Measurements from ENCODE around the gene TNIK. TPM values are rescaled to one million over a fixed set of nuclear protein-coding genes. Genes with fewer than 3 reads are reported as not detected.
A peak's percentile ranks its signal among the peaks of the same experiment; 100 is the strongest.

The TNIK gene
- total RNA-seq, 1 donor from 2014 or later = 33.9 TPM

GRCh38 chr3:171229173-171229572, 231.0 kb downstream of the TNIK start:
- DNase-seq (ENCODE audit: low spot score) = no peak

DNA sequence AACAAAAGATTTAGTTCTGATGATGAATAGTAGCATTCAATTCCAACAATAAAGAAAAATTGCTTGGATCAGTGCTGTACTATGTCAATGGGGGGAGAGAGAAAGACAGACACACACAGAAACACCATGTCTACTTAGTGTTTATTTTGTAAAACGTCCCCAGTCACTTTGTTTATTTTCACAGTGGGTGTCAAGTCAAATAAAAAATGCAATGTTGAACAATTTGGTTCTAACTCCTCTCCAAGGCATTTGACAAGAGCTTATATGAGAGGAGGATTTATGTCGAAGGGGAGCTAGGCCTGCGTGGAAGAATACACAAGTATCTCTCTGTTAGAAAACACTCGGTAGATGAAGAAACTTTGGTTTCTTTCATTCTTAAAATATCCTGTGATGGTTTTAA, 232.0 kb downstream of the TNIK start:
- no peak for DNase-seq (ENCODE audit: low spot score)

DNA sequence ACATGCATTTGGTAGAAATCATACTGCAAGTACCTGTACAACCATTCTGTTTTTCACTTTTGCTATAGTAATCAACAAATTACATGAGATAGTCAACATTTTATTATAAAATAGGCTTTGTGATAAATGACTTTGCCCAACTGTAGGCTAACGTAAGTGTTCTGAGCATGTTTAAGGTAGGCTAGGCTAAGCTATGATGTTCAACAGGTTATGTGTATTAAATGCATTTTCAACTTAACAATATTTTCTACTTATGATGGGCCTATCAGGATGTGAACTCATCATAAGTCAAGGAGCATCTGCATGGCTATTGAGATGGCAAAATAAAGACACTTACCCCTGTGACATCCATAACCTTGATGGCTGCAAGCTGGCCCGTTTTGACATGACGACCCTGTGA, 232.4 kb downstream of the TNIK start:
- no peak for DNase-seq (ENCODE audit: low spot score)

GRCh38 chr3:171227359-171227758, 232.8 kb downstream of the TNIK start:
- no peak for DNase-seq (ENCODE audit: low spot score)

- DNase-seq (ENCODE audit: low spot score) = no peak
Observed at GRCh38 chr3:171226794-171227193, 233.4 kb downstream of the TNIK start.

- DNase-seq (ENCODE audit: low spot score) = no peak
Observed at GRCh38 chr3:171225708-171226107, 234.5 kb downstream of the TNIK start.

DNA sequence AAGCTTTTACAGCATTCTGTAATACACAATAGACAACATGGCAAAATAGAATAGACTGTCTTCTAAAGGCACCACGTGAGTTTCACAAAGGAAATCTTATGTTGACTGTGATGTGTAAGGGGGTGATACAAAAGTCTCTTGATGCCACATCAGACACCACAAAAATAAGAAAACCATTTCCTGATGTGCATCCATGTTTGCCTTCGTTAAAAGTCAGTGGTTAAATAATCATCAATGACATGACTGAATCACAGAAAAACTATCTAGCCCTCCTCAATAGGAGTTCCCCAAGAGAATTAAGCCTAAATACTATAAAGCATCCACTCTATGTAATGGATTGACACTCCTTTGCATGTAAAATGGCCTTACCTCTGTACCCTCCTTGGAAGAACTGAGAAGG, 235.0 kb downstream of the TNIK start:
- DNase-seq (ENCODE audit: low spot score) = no peak

- DNase-seq (ENCODE audit: low spot score) = no peak
Observed at GRCh38 chr3:171223396-171223795, 236.8 kb downstream of the TNIK start.

GRCh38 chr3:171222995-171223394, 237.2 kb downstream of the TNIK start:
- DNase-seq (ENCODE audit: low spot score) = peak; percentile 26

- no peak for DNase-seq (ENCODE audit: low spot score)
Observed at GRCh38 chr3:171221597-171221996, 238.6 kb downstream of the TNIK start.

DNA sequence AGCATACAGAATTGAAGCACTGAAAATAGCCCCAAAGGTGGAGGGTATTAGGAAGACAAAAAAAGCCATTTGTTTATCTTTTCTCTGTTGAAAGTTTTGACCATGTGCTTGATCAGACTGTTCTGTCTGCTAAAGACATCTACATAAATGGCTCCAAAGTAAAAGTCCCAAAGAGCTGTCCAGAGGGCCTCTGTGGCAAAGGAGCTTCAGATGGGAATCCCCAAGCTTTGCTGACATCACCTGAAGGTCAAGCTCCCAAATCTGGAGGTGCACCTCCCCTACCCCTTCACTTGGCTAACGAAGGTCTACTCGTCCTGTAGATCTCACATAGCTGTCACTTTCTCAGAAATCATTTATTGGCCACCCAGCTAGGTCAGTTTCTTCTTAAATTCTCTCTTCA, 239.1 kb downstream of the TNIK start:
- DNase-seq (ENCODE audit: low spot score) = no peak

DNA sequence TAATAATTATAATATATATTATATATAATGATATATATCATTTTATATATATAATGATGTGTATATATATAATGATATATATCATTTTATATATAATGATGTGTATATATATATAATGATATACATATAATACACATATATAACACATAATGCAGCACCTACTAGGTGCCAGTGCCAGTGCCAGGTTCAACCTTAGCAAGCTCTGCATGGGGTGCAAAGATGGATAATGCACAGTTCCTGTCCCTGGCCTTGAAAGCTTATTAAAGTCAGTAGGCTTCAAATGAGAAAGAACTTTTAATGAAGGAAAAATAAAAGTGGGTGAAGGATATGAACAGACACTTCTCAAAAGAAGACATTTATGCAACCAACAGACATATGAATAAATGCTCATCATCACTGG, 240.9 kb downstream of the TNIK start:
- no peak for DNase-seq (ENCODE audit: low spot score)

DNA sequence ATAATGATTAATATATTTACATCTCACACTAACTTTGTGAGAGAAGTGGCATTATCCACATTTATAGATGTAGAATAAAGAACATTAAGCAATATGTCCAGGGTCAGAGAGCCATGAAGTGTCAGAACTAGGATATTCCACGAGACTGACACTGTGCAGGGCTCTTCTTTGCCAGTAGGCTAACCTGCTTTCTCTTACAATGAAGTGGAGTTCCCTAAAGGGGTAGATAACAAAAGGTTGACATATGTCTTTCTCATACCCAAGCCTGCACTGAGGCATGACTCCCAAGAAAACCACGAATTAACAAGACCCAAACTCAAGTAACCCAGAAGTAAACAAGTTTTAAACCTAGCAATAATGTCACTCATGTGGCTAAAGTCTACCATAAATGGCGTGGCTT, 242.1 kb downstream of the TNIK start:
- DNase-seq (ENCODE audit: low spot score) = no peak

DNA sequence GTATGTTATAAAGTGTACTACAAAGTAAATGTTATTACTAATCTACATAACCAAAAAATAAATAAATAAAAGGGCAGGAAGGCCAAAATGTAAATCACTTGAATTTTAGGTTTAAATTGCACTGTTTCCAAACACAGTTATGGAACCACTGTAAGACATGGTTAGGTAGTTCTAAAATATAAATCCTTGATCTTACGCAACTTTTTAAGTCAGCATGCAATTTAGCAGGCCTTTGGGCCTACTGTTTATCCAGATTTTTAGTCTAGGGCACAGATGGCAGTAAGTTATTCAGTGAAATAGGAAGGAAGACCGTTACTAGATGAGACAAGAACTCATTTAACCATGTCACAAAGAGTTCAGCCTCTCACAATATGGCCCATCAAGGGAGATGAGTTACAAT, 246.3 kb downstream of the TNIK start:
- no peak for DNase-seq (ENCODE audit: low spot score)

DNA sequence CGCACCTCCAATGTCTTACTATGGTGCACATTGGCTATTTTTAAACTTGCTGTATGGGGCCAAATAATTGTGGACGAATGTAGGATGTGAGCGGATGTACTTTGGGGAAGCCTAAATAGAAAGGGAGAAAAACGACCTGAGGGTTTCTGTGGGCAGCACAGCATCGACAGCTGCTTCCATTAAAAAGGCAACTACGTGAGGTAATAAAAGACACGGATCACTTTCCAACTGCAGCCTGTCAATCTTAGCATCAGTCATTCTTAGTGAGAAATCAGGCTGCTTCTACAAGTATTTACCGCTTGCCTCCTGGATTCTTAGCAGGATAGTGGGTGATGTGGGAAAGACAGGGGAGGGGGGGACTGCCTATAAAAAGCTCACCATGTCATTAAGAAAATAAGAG, 247.0 kb downstream of the TNIK start:
- no peak for DNase-seq (ENCODE audit: low spot score)

DNA sequence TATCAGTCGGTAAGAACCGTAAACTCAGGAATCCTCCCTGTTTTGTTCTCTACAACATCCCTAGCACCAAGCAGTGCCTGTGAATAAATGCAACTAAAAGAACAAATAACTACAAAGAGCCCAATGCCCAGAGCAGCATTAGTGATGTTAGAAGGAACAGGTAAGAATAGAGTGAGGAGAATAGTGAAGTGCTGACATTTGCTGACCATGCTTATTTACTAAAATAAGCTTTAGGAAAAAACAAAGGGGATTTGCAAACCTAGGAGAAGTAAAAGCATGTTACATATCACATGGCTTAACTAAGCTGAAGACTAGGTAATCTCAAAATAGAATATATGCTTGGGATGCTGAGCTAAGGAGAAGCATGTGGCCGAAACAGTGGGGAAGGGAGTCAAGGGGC, 247.6 kb downstream of the TNIK start:
- no peak for DNase-seq (ENCODE audit: low spot score)

GRCh38 chr3:171206283-171206682, 253.9 kb downstream of the TNIK start:
- DNase-seq (ENCODE audit: low spot score) = no peak

DNA sequence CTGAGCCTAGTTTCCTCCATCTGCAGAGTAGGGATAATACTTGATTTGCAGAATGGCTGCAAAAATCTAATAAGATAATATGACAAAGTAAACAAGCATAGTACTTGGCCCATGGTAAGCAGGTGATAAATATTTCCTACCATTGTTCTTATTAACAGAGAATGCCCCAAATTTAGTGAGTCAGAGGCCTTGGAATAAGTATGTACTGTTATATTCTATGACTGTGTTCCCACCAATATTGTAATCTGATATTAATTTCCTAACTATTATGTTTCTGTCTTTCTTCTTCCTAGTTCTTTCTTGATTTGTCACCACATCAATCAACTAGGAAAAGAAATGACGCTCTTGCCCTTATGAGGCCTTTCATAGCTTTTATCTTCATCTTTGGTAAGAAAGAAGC, 255.3 kb downstream of the TNIK start:
- no peak for DNase-seq (ENCODE audit: low spot score)

DNA sequence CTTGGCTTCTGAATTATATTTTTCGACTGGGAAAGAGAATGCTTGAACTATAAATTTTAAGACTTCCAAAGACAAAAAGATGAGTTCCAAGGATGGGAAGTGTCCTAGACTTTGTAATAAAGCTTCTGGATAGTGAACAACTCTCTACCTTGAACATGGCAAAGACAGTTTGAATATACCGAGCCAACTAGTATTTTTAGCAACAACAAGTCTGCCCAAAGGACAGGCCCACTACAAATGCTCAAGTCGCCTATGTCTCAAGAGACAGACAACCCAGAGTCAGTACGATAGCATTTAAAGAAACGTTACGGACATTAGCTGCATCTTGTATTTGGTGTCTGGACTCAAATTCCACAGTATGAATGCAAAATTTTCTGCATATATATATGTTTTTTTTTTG, 258.4 kb downstream of the TNIK start:
- no peak for DNase-seq (ENCODE audit: low spot score)

- no peak for DNase-seq (ENCODE audit: low spot score)
Observed at GRCh38 chr3:171200750-171201088, 259.5 kb downstream of the TNIK start.

- no peak for DNase-seq (ENCODE audit: low spot score)
Observed at GRCh38 chr3:171200052-171200749, 260.0 kb downstream of the TNIK start.

DNA sequence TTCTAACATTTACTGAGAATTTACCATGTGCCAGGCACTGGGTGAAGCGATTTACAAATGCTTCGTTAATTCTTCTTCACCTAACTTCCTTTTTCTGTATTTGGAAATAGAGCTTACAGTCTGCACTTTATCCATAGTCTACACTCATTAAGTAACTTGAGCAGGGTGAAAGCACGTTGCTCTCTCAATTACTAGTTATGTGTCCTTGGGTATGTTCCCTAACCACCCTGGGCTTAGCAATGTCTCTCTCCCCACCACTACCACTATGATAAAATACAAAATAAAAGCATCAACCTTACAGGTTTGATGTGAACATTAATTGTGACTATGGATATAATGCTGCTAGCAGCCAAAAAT, 260.8 kb downstream of the TNIK start:
- no peak for DNase-seq (ENCODE audit: low spot score)

- DNase-seq (ENCODE audit: low spot score) = no peak
Observed at GRCh38 chr3:171198781-171199472, 261.3 kb downstream of the TNIK start.

- no peak for DNase-seq (ENCODE audit: low spot score)
Observed at GRCh38 chr3:171195686-171196085, 264.5 kb downstream of the TNIK start.
